A549 (cell line): ENCODE measurements around the gene LYPD6.

ENCODE experiments used
- BCL3 ChIP-seq: fragments of >200 bp; sonication (Bioruptor Twin); formaldehyde crosslinking; IDR thresholded peaks from 3 replicates; pipeline ENCODE4 v1.6.1; 2016
- BHLHE40 ChIP-seq: IDR thresholded peaks from 2 replicates; pipeline ENCODE4 v1.6.1; 2012; ENCODE audit warnings: low read depth, low read length, inconsistent platforms
- CEBPB ChIP-seq, 2 experiments: fragments of >200 bp in 1 of 2; sonication (Bioruptor Twin) in 1 of 2; formaldehyde crosslinking in 1 of 2; IDR thresholded peaks; 2 replicates each; pipeline ENCODE4 v1.6.1; 2012 to 2016
- CHD2 ChIP-seq: fragments of 150-350 bp; IDR thresholded peaks from 2 replicates; pipeline ENCODE4 v1.6.1; 2014; ENCODE audit warnings: low read length; ENCODE audit not compliant: partially characterized antibody
- CTCF ChIP-seq: fragments of >200 bp; sonication (Bioruptor Twin); formaldehyde crosslinking; IDR thresholded peaks from 3 replicates; pipeline ENCODE4 v1.5.1; 2016
- ELK1 ChIP-seq: fragments of 150-350 bp; IDR thresholded peaks from 2 replicates; pipeline ENCODE4 v1.6.1; 2014; ENCODE audit warnings: low read depth, mild to moderate bottlenecking, low read length
- ESRRA ChIP-seq: fragments of 150-350 bp; IDR thresholded peaks from 2 replicates; pipeline ENCODE4 v1.6.1; 2014; ENCODE audit warnings: mild to moderate bottlenecking, low read length, borderline replicate concordance
- KDM1A ChIP-seq: fragments of 200-600 bp; sonication (generic); IDR thresholded peaks from 2 replicates; pipeline ENCODE4 v1.6.1; 2016; ENCODE audit warnings: low read depth, mild to moderate bottlenecking
- MAX ChIP-seq: IDR thresholded peaks from 2 replicates; pipeline ENCODE4 v1.6.1; 2012
- POLR2A ChIP-seq: IDR thresholded peaks from 2 replicates; pipeline ENCODE4 v1.6.1; 2012; ENCODE audit warnings: mild to moderate bottlenecking, low read length
- REST ChIP-seq: fragments of 200-600 bp; sonication (generic); IDR thresholded peaks from 2 replicates; pipeline ENCODE4 v1.6.1; 2016; ENCODE audit warnings: antibody characterized with exemption, mild to moderate bottlenecking, moderate library complexity
- RNF2 ChIP-seq: fragments of 200-600 bp; sonication (generic); IDR thresholded peaks from 2 replicates; pipeline ENCODE4 v1.6.1; 2016; ENCODE audit warnings: low read depth, mild to moderate bottlenecking, antibody characterized with exemption, moderate library complexity, borderline replicate concordance
- ZNF302 ChIP-seq: fragments of 250-450 bp; sonication (Bioruptor Pico); IDR thresholded peaks from 2 replicates; pipeline ENCODE4 v1.9.0; 2021; ENCODE audit warnings: inconsistent platforms, mild to moderate bottlenecking, moderate library complexity

- TF ChIP-seq BHLHE40: no peak
- TF ChIP-seq CTCF: no peak
- no peak for TF ChIP-seq MAX
- TF ChIP-seq RNF2: no peak
- TF ChIP-seq REST: no peak
- TF ChIP-seq CEBPB (IDR thresholded peaks at IDR 0.05): no peak
- no peak for TF ChIP-seq CHD2
- no peak for TF ChIP-seq ZNF302
- no peak for TF ChIP-seq BCL3
- no peak for TF ChIP-seq KDM1A
- TF ChIP-seq POLR2A: no peak
- TF ChIP-seq ELK1: no peak
- no peak for TF ChIP-seq ESRRA
Measured at GRCh38 chr2:149420053-149420963, 89.9 kb downstream of the LYPD6 start.
